Neural progenitor cell (in vitro differentiated cells): ENCODE measurements around the gene C19orf25. TPM values are rescaled to one million over a fixed set of nuclear protein-coding genes. Genes with fewer than 3 reads are reported as not detected.
A peak's percentile ranks its signal among the peaks of the same experiment; 100 is the strongest.

Experiments
- DNase-seq: peaks from one replicate; pipeline ENCODE4 v3.0.0-alpha.2; 2016; ENCODE audit warnings: low spot score
- H2AFZ ChIP-seq: fragments of 200-600 bp; sonication (generic); replicated peaks from 2 replicates; pipeline ENCODE4 v1.6.1; 2016; ENCODE audit warnings: antibody characterized with exemption
- H3F3A ChIP-seq: fragments of 200-600 bp; sonication (generic); 2 replicates; pipeline ENCODE4 v1.6.1; 2016; ENCODE audit warnings: antibody characterized with exemption, low read depth
- H3K27ac ChIP-seq: fragments of 200-600 bp; sonication (generic); 2 replicates; pipeline ENCODE4 v1.5.1; 2016; ENCODE audit warnings: mild to moderate bottlenecking
- H3K27me3 ChIP-seq: fragments of 200-600 bp; sonication (generic); 2 replicates; pipeline ENCODE4 v1.6.1; 2016; ENCODE audit warnings: mild to moderate bottlenecking, moderate library complexity
- H3K36me3 ChIP-seq: fragments of 200-600 bp; sonication (generic); 2 replicates; pipeline ENCODE4 v1.5.1; 2016
- H3K4me1 ChIP-seq: fragments of 200-600 bp; sonication (generic); 2 replicates; pipeline ENCODE4 v1.6.1; 2016; ENCODE audit warnings: mixed run types
- H3K4me2 ChIP-seq: fragments of 200-600 bp; sonication (generic); 2 replicates; pipeline ENCODE4 v1.6.1; 2016
- H3K4me3 ChIP-seq: fragments of 200-600 bp; sonication (generic); 2 replicates; pipeline ENCODE4 v1.5.1; 2016
- H3K79me2 ChIP-seq: fragments of 200-600 bp; sonication (generic); 2 replicates; pipeline ENCODE4 v1.6.1; 2016; ENCODE audit warnings: low read depth
- H3K9ac ChIP-seq: fragments of 200-600 bp; sonication (generic); 2 replicates; pipeline ENCODE4 v1.6.1; 2016
- H3K9me3 ChIP-seq: fragments of 200-600 bp; sonication (generic); 2 replicates; pipeline ENCODE4 v1.5.1; 2016; ENCODE audit warnings: low read depth
- H4K20me1 ChIP-seq: fragments of 200-600 bp; sonication (generic); 2 replicates; pipeline ENCODE4 v1.6.1; 2016; ENCODE audit warnings: low read depth
- H3K27ac Mint-ChIP-seq: 3 replicates; pipeline ENCODE4 v1.8.0; 2021; ENCODE audit warnings: mixed read lengths
- H3K27me3 Mint-ChIP-seq: 2 replicates; pipeline ENCODE4 v1.8.0; 2022; ENCODE audit warnings: low read depth, mild to moderate bottlenecking, inconsistent platforms, moderate library complexity, mixed read lengths; ENCODE audit not compliant: insufficient read depth
- H3K36me3 Mint-ChIP-seq: 3 replicates; pipeline ENCODE4 v1.8.0; 2021; ENCODE audit warnings: mixed read lengths
- H3K4me1 Mint-ChIP-seq: 3 replicates; pipeline ENCODE4 v1.8.0; 2021; ENCODE audit warnings: mixed read lengths
- H3K4me3 Mint-ChIP-seq: 3 replicates; pipeline ENCODE4 v1.8.0; 2021; ENCODE audit warnings: mild to moderate bottlenecking, moderate library complexity, mixed read lengths
- H3K9me3 Mint-ChIP-seq: 3 replicates; pipeline ENCODE4 v1.8.0; 2020; ENCODE audit warnings: mixed read lengths
- CTCF ChIP-seq: fragments of 200-600 bp; sonication (generic); IDR thresholded peaks from 2 replicates; pipeline ENCODE4 v1.5.1; 2017; ENCODE audit warnings: antibody characterized with exemption, mild to moderate bottlenecking
- EZH2 ChIP-seq: fragments of 200-600 bp; sonication (generic); IDR thresholded peaks from 2 replicates; pipeline ENCODE4 v1.6.1; 2017; ENCODE audit warnings: antibody characterized with exemption, mild to moderate bottlenecking, moderate library complexity
- EZH2phosphoT487 ChIP-seq: fragments of 200-600 bp; sonication (generic); IDR thresholded peaks from 2 replicates; pipeline ENCODE4 v1.6.1; 2017; ENCODE audit warnings: antibody characterized with exemption
- total RNA-seq: library from RNA; depleted of rRNA; stranded (reverse); fragments of >200 nt; gene quantifications from 2 replicates; pipeline ENCODE4 v1.2.3, GENCODE V29; 2015; ENCODE audit warnings: low replicate concordance

The C19orf25 gene
- total RNA-seq, 1 donor from 2014 or later, result 14.4 TPM

GRCh38 chr19:1455336-1456120 lies 23.5 kb downstream of the C19orf25 start:
- Mint-ChIP-seq H3K9me3 (no peaks in the 10 kb centered on the region), H3K36me3 (peaks cover 21% of the 10 kb centered on the region), H3K4me1 (peaks cover 36% of the 10 kb centered on the region), H3K27me3 (peaks cover 21% of the 10 kb centered on the region), H3K4me3 (peak overlapping the region; percentile 21), H3K27ac (no peak overlapping the region)
- peaks cover 90% of the 10 kb centered on the region for H3K27me3 ChIP-seq
- H3F3A ChIP-seq, result peaks cover 38% of the 10 kb centered on the region
- H3K4me3 ChIP-seq, result no peak overlapping the region
- no peaks in the 10 kb centered on the region for H3K79me2 ChIP-seq
- no peaks in the 10 kb centered on the region for H3K36me3 ChIP-seq
- TF ChIP-seq EZH2phosphoT487 (no peak), CTCF (no peak), EZH2 (no peak)
- peak; percentile 70 for DNase-seq
- no peak overlapping the region for H3K4me2 ChIP-seq
- no peaks in the 10 kb centered on the region for H3K9me3 ChIP-seq
- H2AFZ ChIP-seq, result no peak overlapping the region
- no peak overlapping the region for H3K9ac ChIP-seq
- H4K20me1 ChIP-seq, result peaks cover 77% of the 10 kb centered on the region
- H3K27ac ChIP-seq, result no peak overlapping the region
- peaks cover 25% of the 10 kb centered on the region for H3K4me1 ChIP-seq

DNA sequence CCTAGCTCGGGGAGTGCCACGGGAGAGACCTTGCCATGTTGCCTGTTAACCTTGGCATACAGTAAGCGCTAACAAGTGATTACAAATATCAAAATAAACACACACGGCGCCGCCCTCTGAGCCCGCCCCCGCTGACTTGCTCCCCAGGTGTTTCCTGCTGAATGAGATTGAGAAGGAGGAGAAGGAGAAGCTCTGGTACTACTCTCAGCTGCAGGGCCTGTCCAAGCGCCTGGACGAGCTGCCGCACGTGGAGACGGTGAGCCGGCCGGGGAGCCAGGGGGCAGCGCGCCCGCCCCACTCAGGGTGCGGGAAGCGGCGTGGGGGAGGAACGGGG lies 24.0 kb downstream of the C19orf25 start:
- Histone ChIP-seq H3K27me3 (peaks cover 95% of the 10 kb centered on the region), H2AFZ (no peak overlapping the region), H3K4me3 (no peak overlapping the region), H3K27ac (no peak overlapping the region), H3K79me2 (no peaks in the 10 kb centered on the region), H3K4me2 (no peak overlapping the region), H4K20me1 (peaks cover 76% of the 10 kb centered on the region), H3F3A (peaks cover 43% of the 10 kb centered on the region), H3K4me1 (peaks cover 30% of the 10 kb centered on the region), H3K36me3 (no peaks in the 10 kb centered on the region), H3K9ac (no peak overlapping the region), H3K9me3 (no peaks in the 10 kb centered on the region)
- TF ChIP-seq EZH2phosphoT487, result no peak
- peak; percentile 42 for TF ChIP-seq EZH2
- Mint-ChIP-seq H3K4me3 (no peak overlapping the region), H3K27ac (no peak overlapping the region), H3K9me3 (no peaks in the 10 kb centered on the region), H3K27me3 (peaks cover 24% of the 10 kb centered on the region), H3K4me1 (peaks cover 39% of the 10 kb centered on the region), H3K36me3 (peaks cover 21% of the 10 kb centered on the region)
- DNase-seq, result no peak

DNA sequence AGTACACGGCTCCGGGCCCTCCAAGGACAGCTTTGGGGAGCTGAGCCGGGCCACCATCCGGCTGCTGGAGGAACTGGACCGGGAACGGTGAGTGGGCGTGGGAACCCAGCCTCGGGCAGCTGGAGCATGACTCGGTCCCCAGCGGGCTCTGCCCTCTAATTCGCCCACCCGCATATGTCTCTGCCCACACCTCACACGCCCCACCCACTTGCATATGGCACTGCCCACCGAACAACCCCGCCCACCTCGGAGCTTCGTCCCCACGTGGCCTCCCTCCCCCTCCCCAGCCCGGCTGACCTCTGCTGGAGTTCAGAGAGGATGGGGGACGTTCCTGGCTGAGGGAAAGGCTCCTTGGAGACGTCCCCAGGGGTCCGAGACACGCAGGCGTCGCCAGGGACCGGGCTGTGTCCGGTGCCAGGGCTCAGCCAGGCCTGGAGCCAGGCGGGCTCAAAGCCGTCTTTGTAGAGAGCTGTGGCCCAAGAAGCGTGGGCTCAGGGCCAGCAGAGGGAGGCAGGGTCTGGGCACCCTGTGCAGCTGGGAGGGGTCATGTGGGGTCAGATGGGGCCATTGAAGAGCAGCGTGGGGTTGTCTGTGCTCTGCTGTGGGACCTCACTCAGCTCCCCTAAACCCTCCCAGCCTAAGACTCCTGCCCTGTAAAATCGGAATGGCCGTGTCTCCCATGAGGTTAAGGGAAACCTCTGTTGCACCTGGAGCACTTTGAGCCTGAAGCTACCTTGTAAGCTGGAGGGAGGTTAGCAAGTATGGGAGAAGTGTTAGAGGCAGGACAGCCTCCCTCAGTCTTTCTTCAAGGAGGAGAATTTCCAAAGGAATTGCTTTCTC lies 25.3 kb downstream of the C19orf25 start:
- peaks cover 74% of the 10 kb centered on the region for H4K20me1 ChIP-seq
- DNase-seq, result peak; percentile 53
- no peak for TF ChIP-seq EZH2phosphoT487
- no peak for TF ChIP-seq EZH2
- no peak for TF ChIP-seq CTCF
- no peak overlapping the region for H3K27ac ChIP-seq
- Mint-ChIP-seq H3K9me3 (no peaks in the 10 kb centered on the region), H3K4me3 (no peak overlapping the region), H3K27ac (no peak overlapping the region), H3K27me3 (peaks cover 19% of the 10 kb centered on the region), H3K36me3 (peaks cover 15% of the 10 kb centered on the region), H3K4me1 (peaks cover 46% of the 10 kb centered on the region)
- H3K9ac ChIP-seq, result no peak overlapping the region
- H3K4me2 ChIP-seq, result peak overlapping the region; percentile 67
- peaks cover 52% of the 10 kb centered on the region for H3F3A ChIP-seq
- H3K36me3 ChIP-seq, result no peaks in the 10 kb centered on the region
- no peak overlapping the region for H3K4me3 ChIP-seq
- no peaks in the 10 kb centered on the region for H3K9me3 ChIP-seq
- H3K27me3 ChIP-seq, result peaks cover 98% of the 10 kb centered on the region
- no peak overlapping the region for H2AFZ ChIP-seq
- H3K79me2 ChIP-seq, result no peaks in the 10 kb centered on the region
- H3K4me1 ChIP-seq, result peaks cover 30% of the 10 kb centered on the region
